Stimulated activated CD8-positive, alpha-beta memory T cell treated with anti-CD3 and anti-CD28 coated beads, Interleukin-15, amount 100 ng/mL, for 4 hours (primary cell): ENCODE data around the gene CDKN1A.
"Not testable (repeated sequence)": the region's sequence is repeated elsewhere in the genome, so short reads cannot be mapped to it uniquely, and the experiment has no call there.

Source experiments
- DNase-seq, 2 donors: peaks; one replicate each; pipeline ENCODE4 v3.0.0-alpha.2; 2020; ENCODE audit warnings: low read depth in 2 of 2

CDKN1A gene

DNA sequence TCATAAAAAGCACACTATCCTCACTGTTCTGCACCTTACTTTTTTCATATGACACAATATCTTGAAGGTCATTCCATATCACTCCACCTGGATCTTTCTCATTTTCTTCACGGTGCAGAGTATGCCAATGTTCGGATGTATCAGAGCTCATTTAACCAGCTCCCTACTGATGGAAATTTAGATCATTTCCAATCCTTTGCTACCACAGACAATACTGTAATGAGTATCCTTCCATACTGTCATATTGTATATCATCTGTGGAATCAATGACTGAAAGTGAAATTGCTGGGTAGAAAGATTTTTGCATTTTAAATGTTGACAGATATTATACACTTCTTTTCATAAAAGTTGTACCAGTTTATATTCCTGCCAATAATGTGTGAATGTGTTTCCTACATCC lies 16.9 kb downstream of the CDKN1A start:
- DNase-seq: no peak

DNA sequence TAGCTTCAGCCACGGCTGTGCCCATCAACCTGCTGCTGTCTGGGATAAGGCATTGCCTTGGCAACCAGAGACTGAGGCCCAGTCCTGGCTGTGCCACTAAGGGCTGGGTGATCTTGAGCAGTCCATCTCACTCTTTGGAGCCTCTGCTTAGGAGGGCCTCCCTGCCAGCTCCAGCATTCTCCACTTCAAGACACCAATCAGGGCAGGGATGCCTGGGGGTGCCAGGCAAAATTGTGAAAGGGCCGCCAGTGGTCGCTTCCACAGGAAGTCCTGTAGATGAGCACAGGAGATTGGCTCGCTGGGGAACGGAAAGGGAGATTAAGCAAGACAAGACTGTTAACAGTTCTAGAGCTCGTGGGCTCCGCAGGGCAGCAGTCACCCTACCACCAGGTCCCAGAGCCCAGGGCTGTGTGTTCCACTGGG lies 19.0 kb downstream of the CDKN1A start, which contains the start of gene RAB44:
Gene RAB44, plus strand, starts transcription at position 346 of the 423 bp plus-strand sequence. CDS start 6,410 bp downstream, outside the sequence.
- DNase-seq: no peak

DNA sequence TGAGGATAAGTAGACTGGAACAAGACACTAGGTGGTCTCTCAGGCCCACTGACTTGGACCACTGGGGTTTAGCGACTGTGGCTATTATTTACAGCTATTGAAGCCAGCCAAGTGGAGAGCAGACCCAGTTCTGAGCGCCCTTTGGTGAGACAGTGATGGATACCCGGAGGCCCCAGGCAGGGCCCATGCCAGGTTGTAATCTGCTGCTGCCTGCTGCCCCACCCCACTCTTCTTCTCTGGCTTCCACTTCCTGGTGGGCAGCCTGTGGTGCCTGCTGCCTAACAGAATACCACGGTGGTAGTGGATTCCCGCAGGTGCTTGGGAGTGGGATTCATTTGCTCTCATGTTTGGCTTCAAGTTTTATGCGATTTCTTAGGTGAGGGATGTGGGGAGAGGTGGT lies 19.7 kb downstream of the CDKN1A start:
- DNase-seq: no peak

DNA sequence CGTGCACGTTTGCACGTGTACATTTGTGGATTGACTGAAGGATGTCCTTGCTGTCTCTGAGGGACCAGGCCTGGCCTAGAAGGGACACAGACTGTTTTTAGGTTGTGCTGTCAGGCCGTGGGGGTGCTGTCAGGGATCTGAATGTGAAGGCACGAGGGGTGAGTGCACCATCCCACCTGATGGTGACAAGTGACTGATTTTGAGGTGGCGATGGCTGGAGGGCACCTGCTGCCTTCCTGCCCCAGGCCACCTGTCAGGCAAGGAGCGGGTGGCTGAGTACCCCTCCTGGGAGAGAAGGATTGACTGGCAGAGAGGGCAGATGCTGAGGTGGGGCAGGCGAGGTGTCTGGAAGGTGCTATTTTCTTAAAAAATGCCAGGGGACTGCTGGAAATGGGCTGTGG lies 20.4 kb downstream of the CDKN1A start:
- DNase-seq: no peak

DNA sequence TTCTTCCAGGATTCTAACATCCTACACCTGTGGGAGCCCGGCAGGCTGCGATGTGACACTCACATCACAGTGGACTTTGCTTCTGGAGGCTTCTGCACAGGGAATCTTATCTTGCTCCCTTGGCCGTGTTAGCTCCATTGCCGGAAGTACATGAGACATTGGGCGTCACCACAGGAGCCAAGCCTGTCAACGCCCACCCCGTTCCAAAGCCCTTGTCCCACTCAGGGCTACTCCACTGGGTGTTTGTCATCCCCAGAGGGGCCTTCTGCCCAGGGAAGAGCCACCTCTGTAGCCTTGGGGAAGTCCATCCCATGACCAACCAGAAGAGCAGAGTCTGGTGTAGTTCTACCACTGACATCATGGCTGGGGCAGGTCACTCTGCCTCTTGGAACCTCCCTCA lies 20.8 kb downstream of the CDKN1A start:
- no peak for DNase-seq

DNA sequence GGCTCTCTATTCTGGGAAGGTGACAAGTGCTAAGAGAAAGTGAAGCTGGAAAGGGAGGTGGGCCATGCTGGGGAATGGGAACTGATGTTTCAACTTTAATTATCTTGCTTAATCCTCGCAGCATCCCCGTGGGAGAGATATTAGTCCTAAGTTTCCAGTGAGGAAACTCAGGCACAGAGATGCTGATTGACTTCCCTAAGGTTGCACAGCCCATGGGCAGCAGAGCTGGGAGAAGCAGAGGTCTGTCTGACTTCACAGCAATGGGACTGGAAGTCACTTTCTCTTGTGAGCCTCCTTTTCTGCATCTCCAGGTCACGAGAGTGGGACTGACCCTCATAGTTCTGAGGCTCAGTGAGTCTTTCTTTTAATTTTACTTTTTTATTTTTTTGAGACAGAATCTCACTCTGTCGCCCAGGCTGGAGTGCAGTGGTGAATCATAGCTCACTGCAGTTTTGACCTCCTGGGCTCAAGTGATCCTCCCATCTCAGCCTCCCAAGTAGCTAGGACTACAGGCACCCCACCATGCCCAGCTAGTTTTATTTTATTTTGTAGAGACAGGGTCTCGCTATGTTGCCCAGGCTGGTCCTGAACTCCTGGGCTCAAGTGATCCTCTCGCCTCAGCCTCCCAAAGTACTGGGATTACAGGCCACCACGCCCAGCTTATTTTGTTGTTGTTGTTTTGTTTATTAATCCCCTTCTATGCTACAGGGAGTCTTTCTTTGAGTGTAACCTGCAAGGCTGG lies 21.7 kb downstream of the CDKN1A start:
- no peak for DNase-seq

DNA sequence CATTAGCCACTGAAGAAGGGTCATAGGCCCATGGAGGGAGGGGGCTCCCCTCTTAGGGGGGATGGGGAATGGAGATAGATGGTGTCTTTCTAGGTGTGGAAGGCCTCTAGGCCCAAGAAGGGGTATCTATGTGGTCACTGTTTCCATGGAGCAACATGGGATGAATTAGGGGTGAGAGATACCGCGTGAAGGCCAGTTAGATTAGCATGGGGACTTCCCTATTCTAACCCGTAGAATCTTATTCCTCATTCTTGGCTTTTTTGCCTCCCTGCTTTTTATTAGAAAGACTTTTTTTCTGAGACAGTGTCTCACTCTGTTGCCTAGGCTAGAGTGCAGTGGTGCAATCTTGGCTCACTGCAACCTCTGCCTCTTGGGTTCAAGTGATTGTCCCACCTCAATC lies 22.3 kb downstream of the CDKN1A start:
- no peak for DNase-seq

DNA sequence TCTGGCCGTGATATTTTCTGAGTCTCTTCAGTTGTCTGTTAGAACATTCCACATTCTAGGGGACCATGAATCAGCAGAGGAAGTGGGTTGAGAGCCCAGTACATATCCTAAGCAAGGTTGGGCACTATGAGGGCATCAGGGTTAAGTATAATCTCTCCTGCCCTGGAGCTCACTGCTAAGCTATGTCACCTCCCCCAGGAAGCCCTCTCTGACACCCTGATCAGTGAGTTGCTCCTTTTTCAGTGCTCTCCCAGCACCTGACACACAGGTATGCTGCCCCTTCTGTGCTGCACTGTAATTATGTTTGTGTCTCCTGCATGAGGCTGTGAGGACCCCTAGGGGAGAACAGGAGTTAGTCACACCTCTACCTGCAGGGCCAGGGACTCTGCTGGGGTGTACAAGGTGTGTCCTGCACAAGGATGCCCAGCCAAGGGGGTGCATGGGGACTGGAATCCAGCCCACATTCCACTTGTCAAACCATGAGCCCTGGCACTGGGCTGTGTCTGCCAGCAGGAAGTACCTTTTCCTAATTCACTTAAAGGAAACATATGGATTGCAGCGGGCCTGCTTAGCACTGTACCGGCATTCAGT lies 23.0 kb downstream of the CDKN1A start:
- DNase-seq: no peak

DNA sequence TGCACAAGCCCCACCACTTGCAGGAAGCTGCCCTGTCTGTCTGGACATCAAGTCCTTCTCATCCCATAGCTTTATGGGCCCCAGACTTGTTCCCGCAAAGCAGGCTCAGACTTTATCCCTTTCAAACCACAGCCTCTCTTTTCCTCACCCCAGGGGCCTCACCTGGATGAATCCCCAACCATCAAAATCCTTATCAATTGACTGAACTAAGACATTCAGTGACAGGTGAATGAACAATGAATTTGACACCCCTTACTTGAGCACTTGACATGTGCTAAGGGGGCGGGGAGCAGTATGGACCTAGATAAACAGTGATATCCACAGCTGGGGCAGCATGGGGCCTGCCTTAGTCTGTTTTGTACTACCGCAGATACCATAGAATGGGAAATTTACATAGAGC lies 24.1 kb downstream of the CDKN1A start:
- DNase-seq: no peak

DNA sequence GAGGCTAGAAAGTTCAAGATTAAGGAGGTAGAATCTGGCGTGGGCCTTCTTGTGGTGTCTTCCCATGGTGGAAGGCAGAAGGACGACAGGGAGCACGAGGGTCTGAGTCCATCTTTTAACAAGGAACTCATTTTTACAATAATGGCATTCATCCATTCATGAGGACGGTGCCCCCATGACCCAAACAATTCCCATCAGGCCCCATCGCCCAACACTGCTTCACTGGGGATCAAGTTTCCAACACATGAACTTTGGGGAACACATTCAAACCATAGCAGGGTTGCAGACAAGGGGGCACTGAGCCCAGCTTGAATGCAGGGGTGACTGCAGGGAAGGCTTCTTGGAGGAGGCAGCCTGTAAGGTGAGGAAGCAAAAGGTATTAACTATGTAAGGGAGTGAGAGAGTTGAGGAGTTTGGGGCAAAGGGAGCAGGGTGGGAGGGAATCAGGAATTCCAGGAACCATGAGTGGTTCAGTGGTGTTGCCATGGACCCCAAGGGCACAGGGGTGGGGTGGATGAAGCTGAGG lies 24.6 kb downstream of the CDKN1A start:
- DNase-seq: no peak

DNA sequence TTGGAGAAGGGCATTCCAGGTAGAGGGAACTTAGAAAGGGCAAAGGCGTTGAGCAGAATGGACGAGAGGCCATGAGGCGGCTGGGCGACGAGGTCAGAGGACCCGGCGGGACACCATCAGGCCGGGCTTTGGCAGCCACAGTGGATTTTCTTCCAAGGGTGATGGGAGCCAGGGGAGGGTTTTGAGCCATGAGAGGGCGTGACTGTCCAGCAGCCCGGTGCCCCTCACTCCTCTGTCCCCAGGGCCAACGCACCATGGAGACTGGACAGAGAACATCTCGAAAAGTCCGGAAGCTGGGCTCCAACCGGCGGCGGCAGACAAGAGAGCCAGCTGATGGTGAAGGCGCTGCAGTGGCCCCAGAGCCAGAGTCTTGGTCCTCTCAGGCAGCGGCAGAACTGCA lies 25.5 kb downstream of the CDKN1A start:
- no peak for DNase-seq

DNA sequence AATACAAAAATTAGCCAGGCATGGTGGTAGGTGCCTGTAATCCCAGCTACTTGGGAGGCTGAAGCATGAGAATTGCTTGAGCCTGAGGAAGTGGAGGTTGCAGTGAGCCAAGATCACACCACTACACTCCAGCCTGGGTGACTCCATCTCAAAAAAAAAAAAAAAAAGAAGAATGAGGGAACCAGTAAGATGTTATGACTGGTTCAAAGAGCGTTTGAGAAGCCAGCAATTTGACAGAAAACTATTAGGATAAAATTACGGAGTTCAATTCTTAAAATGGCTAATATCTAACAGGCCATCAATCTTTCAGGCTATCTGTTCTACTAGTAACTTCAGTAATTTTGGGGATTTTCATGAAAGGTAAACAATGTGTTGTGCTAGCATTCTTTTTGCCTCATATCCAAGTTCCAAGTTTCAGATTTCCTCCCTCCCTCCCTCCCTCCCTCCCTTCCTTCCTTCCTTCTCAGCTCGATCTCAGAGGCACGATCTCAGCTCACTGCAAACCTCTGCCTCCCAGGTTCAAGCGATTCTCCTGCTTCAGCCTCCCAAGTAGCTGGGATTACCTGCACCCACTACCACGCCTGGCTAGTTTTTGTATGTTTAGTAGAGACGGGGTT lies 26.6 kb downstream of the CDKN1A start:
- DNase-seq: not testable (repeated sequence)

DNA sequence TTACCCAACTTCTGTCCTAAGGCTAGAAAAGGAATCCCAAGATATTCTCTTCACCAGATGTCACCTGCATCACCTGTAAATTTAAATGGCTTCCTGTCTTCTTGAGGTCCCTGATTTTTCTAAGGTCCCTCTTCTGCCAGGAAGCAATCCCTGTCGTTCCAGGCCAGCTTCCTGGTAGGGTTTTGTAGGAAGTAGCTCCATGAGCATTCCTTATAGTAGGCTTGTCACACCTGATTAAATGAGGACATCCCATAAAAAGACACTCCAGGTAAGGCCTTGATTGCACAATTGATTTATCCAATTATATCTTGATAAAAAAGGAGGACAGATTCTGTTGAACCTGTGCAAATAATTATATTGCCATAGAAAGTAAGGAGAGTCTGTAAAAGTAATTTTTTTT lies 27.8 kb downstream of the CDKN1A start:
- DNase-seq: no peak

DNA sequence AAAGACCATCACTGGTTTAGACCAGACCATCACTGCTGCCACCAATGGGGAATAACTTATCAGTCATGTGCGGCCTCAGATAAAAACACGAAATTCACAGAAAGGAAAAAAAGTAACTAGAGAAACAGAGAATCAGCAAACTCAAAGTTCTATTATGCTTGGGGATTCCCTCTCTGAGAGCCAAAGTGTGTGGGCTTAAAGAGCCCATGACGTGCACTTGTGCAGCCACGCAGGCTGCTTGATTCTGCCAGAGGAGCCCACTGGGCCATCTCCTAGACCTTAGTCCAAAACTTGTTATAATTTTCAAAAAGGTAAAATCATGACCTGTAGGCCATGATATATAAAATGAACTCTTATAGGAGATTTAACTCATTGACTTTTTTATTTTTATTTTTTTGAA lies 34.3 kb downstream of the CDKN1A start:
- no peak for DNase-seq

DNA sequence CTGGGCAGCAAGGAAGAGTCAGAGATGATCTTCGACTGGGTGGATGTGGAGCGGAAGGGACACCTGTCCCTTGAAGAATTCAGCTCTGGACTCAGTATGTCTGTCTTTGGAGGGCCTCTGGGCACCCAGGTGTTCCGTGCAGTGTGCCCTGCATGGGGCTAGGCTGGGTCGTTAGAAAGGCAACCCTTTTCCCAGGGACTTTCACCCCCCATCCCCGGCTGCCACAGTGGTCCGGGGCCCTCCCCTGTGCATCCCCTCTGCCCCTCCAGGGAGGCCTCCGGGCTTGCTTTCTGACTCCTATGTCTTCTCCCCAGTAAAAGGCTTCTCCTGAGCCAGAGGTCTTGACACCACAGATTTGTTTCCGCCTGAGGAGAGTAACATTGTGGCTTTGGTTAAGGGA lies 35.3 kb downstream of the CDKN1A start:
- no peak for DNase-seq

DNA sequence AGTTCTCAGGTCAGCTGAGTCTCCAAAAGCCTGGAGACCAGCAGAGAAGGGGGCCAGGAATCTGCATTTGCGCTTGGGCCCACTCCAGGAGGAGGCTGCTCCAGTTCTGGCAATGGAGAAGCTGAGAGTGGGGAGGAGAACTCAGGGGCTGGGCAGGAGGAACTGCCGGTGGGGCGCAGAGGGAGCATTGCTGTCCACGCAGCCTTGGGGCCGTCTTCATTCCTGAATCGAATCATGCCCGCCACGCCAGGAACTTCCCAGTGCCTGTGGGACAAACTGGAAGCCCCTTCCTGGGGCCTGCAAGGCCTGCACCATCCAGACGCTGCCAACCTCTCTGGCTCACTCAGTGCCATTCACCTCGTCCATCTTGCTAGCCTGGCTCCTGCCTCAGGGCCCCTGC lies 36.0 kb downstream of the CDKN1A start:
- DNase-seq: no peak

DNA sequence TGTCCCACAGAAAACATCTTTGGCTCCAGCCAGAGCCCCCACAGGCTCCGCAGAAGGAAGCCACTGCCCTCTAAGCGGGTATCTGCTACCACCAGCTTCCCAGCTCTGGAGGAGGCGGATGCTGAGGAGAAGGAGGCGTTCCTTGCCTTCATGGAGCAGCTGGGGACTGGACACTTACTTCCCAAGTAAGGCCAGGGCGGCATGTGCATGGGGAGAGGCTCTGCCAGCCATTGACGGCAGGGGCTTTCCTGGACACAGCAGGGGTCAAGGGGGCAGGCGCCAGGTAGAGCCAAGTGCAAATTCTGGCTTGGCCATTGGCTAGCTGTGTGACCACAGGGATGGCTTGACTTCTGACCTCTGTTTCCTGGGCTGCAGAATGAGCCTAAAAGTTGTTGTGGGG lies 37.0 kb downstream of the CDKN1A start:
- DNase-seq: no peak

DNA sequence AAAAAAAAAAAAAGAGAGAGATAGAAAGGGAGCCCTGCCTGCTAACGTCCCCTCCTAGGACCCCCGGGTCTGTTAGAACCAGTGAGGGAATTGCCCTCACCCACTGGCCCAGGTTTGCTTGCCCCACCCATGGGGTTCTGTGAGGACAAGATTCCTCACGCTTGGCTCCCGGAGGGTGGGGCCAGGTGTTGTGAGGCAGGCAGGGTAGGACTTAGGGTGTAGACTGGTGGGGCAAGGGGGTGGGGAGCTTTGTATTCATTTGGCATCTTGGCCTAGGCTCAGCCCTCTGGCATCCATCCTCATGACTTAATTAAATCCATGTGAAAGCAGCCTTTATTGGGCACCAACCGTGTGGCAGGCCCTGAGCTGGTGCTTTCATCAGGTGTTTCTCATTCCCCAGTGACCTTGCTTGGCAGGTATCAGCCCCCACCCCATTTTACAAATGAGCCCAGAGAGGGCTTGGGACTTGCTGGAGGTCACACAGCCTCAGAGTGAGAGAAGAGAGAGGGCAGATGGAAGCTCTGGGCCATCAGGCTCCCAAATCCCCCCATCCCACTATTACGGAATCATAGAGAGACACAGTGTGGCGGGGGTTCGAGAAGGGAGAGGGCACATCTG lies 38.1 kb downstream of the CDKN1A start:
- no peak for DNase-seq

DNA sequence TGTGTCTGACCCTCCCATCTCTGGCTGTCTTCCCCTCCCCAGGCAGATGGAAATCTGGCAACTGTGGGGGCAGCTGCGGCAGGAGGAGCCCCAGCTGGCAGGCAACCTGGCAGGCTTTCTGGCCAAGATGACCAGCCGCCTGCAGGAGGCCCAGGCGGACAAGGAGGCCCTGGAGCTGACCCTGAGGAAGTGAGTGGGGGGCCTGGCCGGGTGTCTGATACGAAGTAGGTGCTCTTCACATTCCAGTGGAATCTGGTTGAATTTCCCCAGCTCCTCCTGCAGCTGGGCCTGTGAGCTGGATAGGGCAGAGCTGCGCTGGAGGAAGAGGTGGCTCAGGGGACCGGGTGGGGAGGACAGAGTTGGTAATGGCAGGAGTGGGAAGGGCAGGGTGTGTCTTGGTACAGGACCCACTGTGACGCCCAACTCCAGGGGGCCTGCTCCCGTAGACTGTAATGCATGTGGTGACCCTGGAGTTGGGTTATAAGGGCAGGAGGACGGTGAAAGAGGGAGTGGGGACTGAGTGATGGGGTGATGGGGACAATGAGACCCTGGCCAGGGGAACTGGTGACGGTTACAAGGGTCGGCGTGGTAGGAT lies 38.8 kb downstream of the CDKN1A start:
- no peak for DNase-seq

DNA sequence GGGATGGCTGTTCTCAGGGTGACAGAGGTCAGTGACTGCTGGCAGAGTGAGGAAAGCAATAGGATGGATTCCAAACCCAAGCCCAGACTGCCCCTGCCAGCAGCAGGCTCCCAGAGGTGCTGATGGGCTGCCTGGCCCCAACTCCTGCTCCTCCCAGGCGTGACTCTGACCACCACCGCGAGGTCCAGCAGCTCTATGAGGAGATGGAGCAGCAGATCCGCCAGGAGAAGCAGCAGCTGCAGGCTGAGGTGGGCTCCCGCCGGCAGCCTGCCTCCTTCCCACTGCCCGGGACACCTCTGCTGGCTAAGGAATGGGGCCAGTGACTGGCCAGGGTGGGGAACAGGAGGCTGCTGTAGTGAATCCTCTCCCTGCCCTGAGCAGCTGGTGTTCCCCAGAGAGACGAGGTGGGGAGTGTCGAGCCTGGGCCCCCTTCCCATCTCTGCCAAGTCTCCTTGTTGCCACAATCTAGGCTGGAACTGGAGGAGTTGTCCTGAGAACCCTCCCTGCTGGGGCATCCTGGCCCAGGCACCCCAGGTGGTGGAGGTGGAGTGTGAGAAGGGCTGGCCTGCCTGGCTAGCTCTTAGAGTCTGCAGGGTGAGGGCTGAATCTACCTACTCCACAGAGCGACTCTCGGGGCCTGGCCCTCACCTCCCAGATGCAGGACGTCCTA lies 39.5 kb downstream of the CDKN1A start:
- no peak for DNase-seq

DNA sequence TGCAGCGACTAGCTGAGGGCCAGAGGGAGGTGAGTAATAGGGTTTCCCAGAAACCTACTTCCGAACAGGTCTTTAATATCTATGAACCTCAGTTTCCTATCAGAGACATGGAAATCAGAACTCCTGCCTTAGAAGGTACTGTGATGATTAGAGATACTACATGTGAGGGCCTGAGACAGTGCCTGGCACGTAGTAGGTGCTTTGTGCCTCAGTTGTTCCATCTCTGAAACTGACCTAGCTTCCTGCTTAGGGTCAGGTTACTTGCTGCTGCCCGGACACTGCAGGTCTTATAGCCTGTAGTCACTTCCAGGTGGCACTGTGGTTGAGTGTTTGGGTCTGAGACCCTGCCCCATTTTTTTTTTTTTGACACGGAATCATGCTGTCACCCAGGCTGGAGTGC lies 40.0 kb downstream of the CDKN1A start:
- no peak for DNase-seq

DNA sequence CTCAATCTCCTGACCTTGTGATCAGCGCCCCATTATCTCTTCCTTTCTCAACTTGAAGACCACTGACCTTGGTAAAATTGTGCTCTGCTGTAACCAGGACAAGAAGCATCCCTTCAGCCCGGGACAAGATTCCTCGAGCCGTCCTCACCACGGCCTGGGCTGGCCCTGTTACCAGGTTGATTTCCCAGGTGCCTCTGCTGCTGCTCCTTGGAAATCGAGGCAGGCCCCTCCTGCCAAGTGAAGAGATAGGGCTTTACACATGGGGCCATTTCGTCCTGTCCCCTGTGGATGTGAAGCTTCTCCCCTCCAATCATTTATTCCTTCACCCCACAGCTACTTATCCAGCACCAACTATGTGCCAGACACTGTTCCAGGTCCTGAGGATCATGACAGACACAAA lies 40.6 kb downstream of the CDKN1A start:
- no peak for DNase-seq
